GM23338 (cell line): ENCODE measurements around the gene TM4SF5.

ENCODE experiments used
- EZH2 ChIP-seq: fragments of 200-600 bp; sonication (generic); IDR thresholded peaks from one replicate; pipeline ENCODE4 v1.8.0; 2017; ENCODE audit warnings: antibody characterized with exemption, mild to moderate bottlenecking, low read depth; ENCODE audit not compliant: unreplicated experiment
- JUNB ChIP-seq: IDR thresholded peaks from one replicate; pipeline ENCODE4 v1.6.1; 2016; ENCODE audit warnings: antibody characterized with exemption; ENCODE audit not compliant: unreplicated experiment
- POLR2AphosphoS5 ChIP-seq: IDR thresholded peaks from 2 replicates; pipeline ENCODE4 v1.6.1; 2016; ENCODE audit warnings: antibody characterized with exemption, low read depth
- TF ChIP-seq, protein P1 (sequence below), 2 experiments: fragments of 200-600 bp in 1 of 2; sonication (generic) in 1 of 2; conservative IDR thresholded peaks; 2 replicates each; pipeline versions ENCODE4 v1.5.1 to v1.6.1; 2016 to 2017; ENCODE audit warnings: antibody characterized with exemption in 2 of 2, low read depth in 2 of 2, mild to moderate bottlenecking in 2 of 2, moderate library complexity in 1 of 2

DNA sequence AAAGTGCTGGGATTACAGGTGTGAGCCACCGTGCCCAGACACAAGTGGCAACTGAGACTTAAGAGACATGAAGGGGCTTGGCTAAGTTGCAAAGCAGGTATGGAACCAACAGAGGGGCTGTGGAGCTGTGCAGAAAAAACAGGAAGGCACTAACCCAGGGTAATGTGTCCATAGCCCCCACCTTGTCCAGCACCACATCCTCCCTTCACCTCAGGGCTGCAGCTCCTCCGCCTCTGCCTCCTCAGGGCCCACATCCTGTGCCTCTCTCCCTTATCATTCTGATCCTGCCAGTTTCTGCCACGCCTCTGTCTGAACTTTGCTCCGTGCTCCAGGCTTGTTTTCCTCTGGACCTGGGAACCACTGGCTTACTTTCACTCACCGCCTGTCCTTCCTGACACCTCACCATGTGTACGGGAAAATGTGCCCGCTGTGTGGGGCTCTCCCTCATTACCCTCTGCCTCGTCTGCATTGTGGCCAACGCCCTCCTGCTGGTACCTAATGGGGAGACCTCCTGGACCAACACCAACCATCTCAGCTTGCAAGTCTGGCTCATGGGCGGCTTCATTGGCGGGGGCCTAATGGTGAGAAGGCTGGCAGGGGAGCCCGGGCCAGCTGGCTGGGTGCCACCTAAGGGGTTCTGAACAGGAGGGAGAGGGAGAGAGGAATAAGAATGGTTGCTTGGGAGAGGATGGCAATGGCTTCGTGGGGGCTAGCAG, at the start of gene TM4SF5:
- TF ChIP-seq, protein P1, sequence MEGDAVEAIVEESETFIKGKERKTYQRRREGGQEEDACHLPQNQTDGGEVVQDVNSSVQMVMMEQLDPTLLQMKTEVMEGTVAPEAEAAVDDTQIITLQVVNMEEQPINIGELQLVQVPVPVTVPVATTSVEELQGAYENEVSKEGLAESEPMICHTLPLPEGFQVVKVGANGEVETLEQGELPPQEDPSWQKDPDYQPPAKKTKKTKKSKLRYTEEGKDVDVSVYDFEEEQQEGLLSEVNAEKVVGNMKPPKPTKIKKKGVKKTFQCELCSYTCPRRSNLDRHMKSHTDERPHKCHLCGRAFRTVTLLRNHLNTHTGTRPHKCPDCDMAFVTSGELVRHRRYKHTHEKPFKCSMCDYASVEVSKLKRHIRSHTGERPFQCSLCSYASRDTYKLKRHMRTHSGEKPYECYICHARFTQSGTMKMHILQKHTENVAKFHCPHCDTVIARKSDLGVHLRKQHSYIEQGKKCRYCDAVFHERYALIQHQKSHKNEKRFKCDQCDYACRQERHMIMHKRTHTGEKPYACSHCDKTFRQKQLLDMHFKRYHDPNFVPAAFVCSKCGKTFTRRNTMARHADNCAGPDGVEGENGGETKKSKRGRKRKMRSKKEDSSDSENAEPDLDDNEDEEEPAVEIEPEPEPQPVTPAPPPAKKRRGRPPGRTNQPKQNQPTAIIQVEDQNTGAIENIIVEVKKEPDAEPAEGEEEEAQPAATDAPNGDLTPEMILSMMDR (conservative IDR thresholded peaks at IDR 0.05; ENCODE audit: low read depth in 2 of 2) = no peak
- TF ChIP-seq EZH2 (no peak), POLR2AphosphoS5 (no peak), JUNB (no peak)
